ENCODE measurements around the gene UST. TPM values are rescaled to one million over a fixed set of nuclear protein-coding genes. Genes with fewer than 3 reads are reported as not detected.

Gene UST
- total and polyA plus RNA-seq, 2 of the 8 experiments (the other 6 are each of a cell fraction or from before 2014, with no cell fraction given): 13.5 to 34.5 TPM

DNA sequence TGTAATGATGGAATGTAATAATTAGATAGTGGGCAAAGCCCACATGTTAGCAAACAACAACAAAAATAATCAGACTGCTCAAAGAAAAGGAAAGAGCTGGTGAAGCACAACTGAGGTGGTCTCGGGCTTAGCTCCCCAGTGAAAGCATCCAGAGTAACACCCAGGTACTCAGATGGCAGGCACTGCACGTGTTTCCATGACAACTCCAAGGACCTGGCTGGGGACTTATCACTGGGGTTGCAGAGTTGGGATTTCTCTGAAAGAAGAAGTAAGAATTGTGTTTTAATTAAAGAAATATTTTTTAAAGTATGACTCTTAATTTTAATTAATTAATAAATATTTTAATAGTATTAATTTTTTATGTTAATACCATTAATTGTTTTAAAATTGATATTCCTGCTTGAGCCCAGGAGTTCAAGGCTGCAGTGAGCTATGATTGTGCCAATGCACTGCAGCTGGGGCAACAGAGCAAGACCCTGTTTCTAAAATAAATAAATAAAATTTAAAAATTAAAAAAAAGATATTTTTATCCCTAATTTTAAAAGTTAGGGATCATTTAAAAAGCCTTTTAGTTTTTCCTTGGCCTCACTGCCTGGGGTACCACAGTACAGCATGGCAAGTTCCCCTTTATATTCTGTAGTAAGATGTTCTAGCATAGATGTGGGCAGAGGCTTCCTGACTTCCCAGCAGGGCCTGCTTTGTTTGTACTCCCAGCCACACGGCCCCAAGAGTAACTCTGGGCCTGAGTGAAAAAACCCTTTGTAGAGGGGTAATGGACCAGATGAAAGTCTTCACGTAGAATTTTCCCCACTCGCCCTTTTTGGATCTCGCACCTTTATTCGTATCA is 42.2 kb upstream of the UST start (continued):
- TF ChIP-seq CHD7 (IDR thresholded peaks at IDR 0.05; ENCODE audit: insufficient replicate concordance, low read length): no peak
- TF ChIP-seq RBBP5 (IDR thresholded peaks at IDR 0.05; ENCODE audit: borderline replicate concordance, low read depth, low read length): no peak
- TF ChIP-seq NRF1 (IDR thresholded peaks at IDR 0.05; ENCODE audit: low read depth, low read length): no peak
- TF ChIP-seq KDM1A (IDR thresholded peaks at IDR 0.05; ENCODE audit: borderline replicate concordance, low read length): no peak
- no peak for TF ChIP-seq TAF7 (optimal IDR thresholded peaks at IDR 0.05; ENCODE audit: borderline replicate concordance, low read depth, low read length)
- no peak for TF ChIP-seq EGR1 (IDR thresholded peaks at IDR 0.05; ENCODE audit: borderline replicate concordance, low read depth, low read length)
- no peak for TF ChIP-seq CHD2 (IDR thresholded peaks at IDR 0.05; ENCODE audit: low read length)
- no peak for TF ChIP-seq HDAC6 (IDR thresholded peaks at IDR 0.05; ENCODE audit: low read depth, low read length)
- no peak for TF ChIP-seq SP2 (IDR thresholded peaks at IDR 0.05; ENCODE audit: low read length)

Measured in H1 (cell line).